Kidney (tissue), 14 donors: ENCODE results near the gene TMEM190. TPM values are rescaled to one million over a fixed set of nuclear protein-coding genes. Genes with fewer than 3 reads are reported as not detected.
"Not testable (repeated sequence)": the region's sequence is repeated elsewhere in the genome, so short reads cannot be mapped to it uniquely, and the experiment has no call there.

ENCODE experiments used
- DNase-seq, 5 donors: peaks; one replicate each; pipeline ENCODE4 v3.0.0-alpha.2; 2013 to 2020
- FAIRE-seq: peaks from 2 replicates; lab custom pipeline; 2012; peaks lifted over from hg19 to GRCh38; lab: Jason Lieb, UNC
- H3K27ac ChIP-seq, 2 donors: one replicate each; pipeline ENCODE4 v1.7.0; 2013; ENCODE audit warnings: low read depth in 2 of 2, low read length in 2 of 2, inconsistent platforms in 1 of 2
- H3K27me3 ChIP-seq: one replicate; pipeline ENCODE4 v1.7.1; 2013; ENCODE audit warnings: low read length, inconsistent platforms; ENCODE audit not compliant: control insufficient read depth, insufficient read depth
- H3K36me3 ChIP-seq, 3 donors: one replicate each; pipeline versions ENCODE4 v1.7.0 to v1.7.1; 2013; ENCODE audit warnings: low read length in 3 of 3, control low read depth in 1 of 3, inconsistent platforms in 1 of 3; ENCODE audit not compliant: insufficient read depth in 3 of 3, control insufficient read depth in 2 of 3
- H3K4me1 ChIP-seq, 3 donors: one replicate each; pipeline versions ENCODE4 v1.7.0 to v1.7.1; 2013; ENCODE audit warnings: low read length in 3 of 3, inconsistent platforms in 1 of 3, low read depth in 1 of 3; ENCODE audit not compliant: control insufficient read depth in 2 of 3, insufficient read depth in 2 of 3
- H3K4me3 ChIP-seq, 3 donors: one replicate each; pipeline versions ENCODE4 v1.7.0 to v1.8.1; 2013; ENCODE audit warnings: low read length in 3 of 3, control low read depth in 1 of 3, inconsistent platforms in 1 of 3
- H3K9ac ChIP-seq, 3 donors: one replicate each; pipeline versions ENCODE4 v1.7.0 to v1.7.1; 2013; ENCODE audit warnings: low read length in 3 of 3, control low read depth in 1 of 3, inconsistent platforms in 1 of 3
- H3K9me3 ChIP-seq, 3 donors: one replicate each; pipeline versions ENCODE4 v1.7.0 to v1.7.1; 2013; ENCODE audit warnings: low read length in 3 of 3, control low read depth in 1 of 3, inconsistent platforms in 1 of 3; ENCODE audit not compliant: control insufficient read depth in 2 of 3, insufficient read depth in 1 of 3
- intact Hi-C: fragments of 100-400 bp; cut with DNase I; formaldehyde crosslinking; loops from one replicate; pipeline ENCODE4 v1.11.1; 2022
- polyA plus RNA-seq: library from polyadenylated mRNA; stranded (reverse); fragments of 350-450 nt; fragmentation: Illumina TruSeq; extraction: RNeasy Lipid Tissue Mini Kit (QIAGEN cat#74804); gene quantifications from one replicate; pipeline ENCODE4 v1.2.3, GENCODE V29; 2014; ENCODE audit warnings: low read depth, low replicate concordance; ENCODE audit not compliant: insufficient read depth
- total RNA-seq: library from RNA; stranded (reverse); fragmentation: NEBNext Ultra II Directional; extraction: Animal tissue kit (Norgen Biotek cat#: 25700); gene quantifications from one replicate; pipeline ENCODE4 v1.2.1, GENCODE V29; 2021
- TF ChIP-seq, protein P1 (sequence below): IDR thresholded peaks from 3 replicates; pipeline ENCODE4 v1.5.1; 2012; ENCODE audit warnings: mild to moderate bottlenecking, moderate library complexity, borderline replicate concordance; ENCODE audit not compliant: insufficient read depth; ENCODE audit errors: extremely low read depth
- donor health status: control.
- donor health status: control.
- donor health status: control.
- donor health status: control.
- donor health status: control.
- donor health status: DM: yes; HTN: yes; CAD: no.
- donor health status: Normal renal cell carcinoma (clear cell type).

TMEM190 gene
- total and polyA plus RNA-seq, 2 donors from 2014 or later = not detected

- FAIRE-seq = no peak
- peaks cover 0 to 9% (median 6%) of the 10 kb centered on the region in 3 donors for H3K4me1 ChIP-seq
- no peak overlapping the region for H3K9ac ChIP-seq
- intact Hi-C loops = no loop called here
- TF ChIP-seq, protein P1, sequence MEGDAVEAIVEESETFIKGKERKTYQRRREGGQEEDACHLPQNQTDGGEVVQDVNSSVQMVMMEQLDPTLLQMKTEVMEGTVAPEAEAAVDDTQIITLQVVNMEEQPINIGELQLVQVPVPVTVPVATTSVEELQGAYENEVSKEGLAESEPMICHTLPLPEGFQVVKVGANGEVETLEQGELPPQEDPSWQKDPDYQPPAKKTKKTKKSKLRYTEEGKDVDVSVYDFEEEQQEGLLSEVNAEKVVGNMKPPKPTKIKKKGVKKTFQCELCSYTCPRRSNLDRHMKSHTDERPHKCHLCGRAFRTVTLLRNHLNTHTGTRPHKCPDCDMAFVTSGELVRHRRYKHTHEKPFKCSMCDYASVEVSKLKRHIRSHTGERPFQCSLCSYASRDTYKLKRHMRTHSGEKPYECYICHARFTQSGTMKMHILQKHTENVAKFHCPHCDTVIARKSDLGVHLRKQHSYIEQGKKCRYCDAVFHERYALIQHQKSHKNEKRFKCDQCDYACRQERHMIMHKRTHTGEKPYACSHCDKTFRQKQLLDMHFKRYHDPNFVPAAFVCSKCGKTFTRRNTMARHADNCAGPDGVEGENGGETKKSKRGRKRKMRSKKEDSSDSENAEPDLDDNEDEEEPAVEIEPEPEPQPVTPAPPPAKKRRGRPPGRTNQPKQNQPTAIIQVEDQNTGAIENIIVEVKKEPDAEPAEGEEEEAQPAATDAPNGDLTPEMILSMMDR = no peak
- H3K27ac ChIP-seq = no peak overlapping the region
- H3K4me3 ChIP-seq = no peak overlapping the region
- H3K27me3 ChIP-seq = no peaks in the 10 kb centered on the region
- DNase-seq = no peak
- H3K9me3 ChIP-seq = no peaks in the 10 kb centered on the region
- peaks cover 0 to 16% (median 10%) of the 10 kb centered on the region in 3 donors for H3K36me3 ChIP-seq
These were observed 29.0 kb downstream of the TMEM190 start for GRCh38 chr19:55405638-55406037.

DNA sequence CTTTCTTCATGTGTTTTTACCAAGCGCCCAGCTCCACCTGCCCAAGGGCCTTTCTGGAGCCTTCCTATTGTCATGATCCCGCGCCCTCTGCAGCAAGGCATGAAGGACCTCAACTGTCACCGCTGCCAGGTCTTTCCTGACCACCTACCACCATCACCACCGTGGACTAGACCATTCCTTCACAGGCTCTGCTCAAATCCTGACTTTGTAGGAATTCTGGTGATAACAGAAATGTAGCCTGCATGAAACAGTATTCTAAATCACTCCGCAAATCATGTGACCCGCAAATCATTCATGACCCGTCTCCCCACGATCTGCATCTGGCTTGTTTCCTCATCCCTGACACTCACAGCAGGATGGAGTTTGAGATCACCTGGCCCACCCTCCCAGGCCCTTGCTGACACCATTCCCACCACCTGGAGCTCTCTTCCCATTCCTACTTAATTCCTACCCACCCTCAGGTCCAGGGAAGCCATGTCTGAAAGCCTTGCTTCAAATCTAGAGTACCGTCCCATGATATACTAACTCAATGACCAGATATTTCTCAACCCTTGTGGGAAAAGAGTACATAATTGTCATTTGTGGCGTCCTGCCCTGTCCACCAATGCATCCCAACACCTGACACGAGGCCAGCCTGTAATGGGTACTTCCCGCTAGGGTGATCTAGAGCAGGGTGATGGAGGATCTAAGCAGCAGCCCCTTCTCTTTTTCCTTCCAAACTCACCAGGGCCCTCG is 29.6 kb downstream of the TMEM190 start:
- Histone ChIP-seq H3K27ac (no peak overlapping the region), H3K4me1 (peaks cover 0 to 9% (median 6%) of the 10 kb centered on the region in 3 donors), H3K4me3 (peak overlapping the region; percentile 57 to 68 (median 57)), H3K9ac (no peak overlapping the region), H3K36me3 (peaks cover 0 to 16% (median 8%) of the 10 kb centered on the region in 3 donors), H3K27me3 (no peaks in the 10 kb centered on the region), H3K9me3 (no peaks in the 10 kb centered on the region)
- intact Hi-C loops = no loop called here
- TF ChIP-seq, protein P1 = no peak
- DNase-seq = no peak
- no peak for FAIRE-seq

DNA sequence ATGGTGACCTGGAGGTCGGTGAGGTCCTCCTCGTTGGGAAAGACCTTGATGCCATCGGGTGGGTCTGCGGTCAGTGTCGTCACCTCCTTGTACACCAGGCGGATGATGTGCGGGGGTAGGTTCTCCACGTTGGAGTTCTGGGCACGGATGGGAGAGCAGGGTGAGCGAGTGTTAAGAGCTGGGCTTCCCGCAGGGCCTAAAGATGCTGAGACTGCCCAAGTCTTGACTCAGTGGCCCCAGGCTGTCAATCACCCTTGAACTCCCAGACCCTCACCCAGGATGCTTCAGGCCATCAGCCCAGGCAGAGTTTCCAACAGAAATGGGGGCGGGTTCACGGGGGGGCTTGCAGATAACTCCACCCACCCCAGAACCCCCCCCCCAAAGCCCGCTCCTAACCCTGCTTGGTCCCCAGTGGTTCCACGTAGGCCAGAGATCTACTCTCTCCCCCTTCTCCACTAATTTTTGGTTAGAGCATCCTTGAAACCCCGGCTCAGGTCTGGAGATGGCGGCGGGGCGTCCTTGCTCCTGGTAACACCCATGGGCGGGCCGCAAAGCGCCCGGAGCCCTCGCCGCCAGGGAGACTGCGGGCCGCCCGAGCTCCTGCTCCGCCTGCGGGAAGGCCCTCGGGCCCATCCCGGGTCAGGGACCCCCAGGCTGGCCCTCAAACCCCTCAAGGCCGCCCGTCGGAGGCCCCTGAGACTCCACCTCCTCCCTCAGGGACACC is 30.4 kb downstream of the TMEM190 start:
- Histone ChIP-seq H3K4me1 (peaks cover 0 to 9% (median 6%) of the 10 kb centered on the region in 3 donors), H3K27ac (peak overlapping the region; percentile 98), H3K9me3 (no peaks in the 10 kb centered on the region), H3K4me3 (peak overlapping the region; percentile 57 to 68 (median 57)), H3K36me3 (peaks cover 0 to 14% (median 8%) of the 10 kb centered on the region in 3 donors), H3K27me3 (no peaks in the 10 kb centered on the region), H3K9ac (peak overlapping the region; percentile 33 to 82 (median 61))
- FAIRE-seq (no peak), DNase-seq (peak in 4 of 5 donors; percentile 20 to 85 (median 62))
- TF ChIP-seq, protein P1 = no peak
- intact Hi-C loops = no loop called here

GRCh38 chr19:55407550-55407799 is 30.8 kb downstream of the TMEM190 start, which contains the start of gene UBE2S:
Gene UBE2S, minus strand, starts transcription at chr19:55407788. Its CDS starts 199 bp downstream, at chr19:55407589.
- H3K9me3 ChIP-seq, intact Hi-C loops, H3K4me1 ChIP-seq, DNase-seq, H3K36me3 ChIP-seq, H3K27me3 ChIP-seq, FAIRE-seq: not testable (repeated sequence)
- Histone ChIP-seq H3K4me3 (peak within 1 kb of the TSS; percentile 68 to 85 (median 77)), H3K9ac (peak within 1 kb of the TSS; percentile 61 to 82 (median 62)), H3K27ac (peak within 1 kb of the TSS; percentile 98)
